Testis (tissue), 2 donors: ENCODE data around the gene CARS1.

ENCODE experiments used
- CTCF ChIP-seq, 3 experiments: fragments of 450-650 bp in 2 of 3; fragments of 200-600 bp in 1 of 3; sonication (generic) in 1 of 3; IDR thresholded peaks; one replicate each; pipeline ENCODE4 v1.5.1; 2016 to 2019; ENCODE audit warnings: antibody characterized with exemption in 3 of 3, mild to moderate bottlenecking in 2 of 3, moderate library complexity in 1 of 3
- POLR2A ChIP-seq: fragments of 450-650 bp; IDR thresholded peaks from one replicate; pipeline ENCODE4 v1.6.1; 2017; ENCODE audit warnings: antibody characterized with exemption, mild to moderate bottlenecking, moderate library complexity

GRCh38 chr11:2963761-2964160 lies 93.5 kb downstream of the CARS1 start:
- TF ChIP-seq CTCF (IDR thresholded peaks at IDR 0.05) (no peak), POLR2A (no peak)
